Activated CD4-positive, alpha-beta memory T cell treated with anti-CD3 and anti-CD28 coated beads, Interleukin-2, amount 10 ng/mL, durations not matched to agents 7 days and 5 days (primary cell): Measurements from ENCODE around the gene ERBB4. TPM values are rescaled to one million over a fixed set of nuclear protein-coding genes. Genes with fewer than 3 reads are reported as not detected.

Experiments
- CTCF ChIA-PET: fragments of 350-600 bp; sonication (Branson Sonifier 250); formaldehyde crosslinking; loops from one replicate; lab custom pipeline; 2021; ENCODE audit warnings: antibody characterized with exemption, inconsistent platforms; lab: Charles Lee
- POLR2A ChIA-PET: fragments of 350-600 bp; sonication (Branson Sonifier 250); formaldehyde crosslinking; loops from one replicate; lab custom pipeline; 2021; ENCODE audit warnings: antibody characterized with exemption; lab: Charles Lee
- DNase-seq: peaks from one replicate; pipeline ENCODE4 v3.0.0-alpha.2; 2020
- H3K27ac Mint-ChIP-seq: one replicate; pipeline ENCODE4 v1.8.0; 2021; ENCODE audit warnings: mild to moderate bottlenecking, mixed read lengths
- H3K27me3 Mint-ChIP-seq: one replicate; pipeline ENCODE4 v1.8.0; 2021; ENCODE audit warnings: mixed read lengths
- H3K36me3 Mint-ChIP-seq: one replicate; pipeline ENCODE4 v1.8.0; 2021; ENCODE audit warnings: low read depth, mixed read lengths
- H3K4me1 Mint-ChIP-seq: one replicate; pipeline ENCODE4 v1.8.0; 2021; ENCODE audit warnings: mixed read lengths
- H3K4me3 Mint-ChIP-seq: one replicate; pipeline ENCODE4 v1.8.0; 2021; ENCODE audit warnings: mild to moderate bottlenecking, mixed read lengths
- H3K9me3 Mint-ChIP-seq: one replicate; pipeline ENCODE4 v1.8.0; 2021; ENCODE audit warnings: mixed read lengths
- total RNA-seq, 2 experiments: library from RNA; stranded (reverse); gene quantifications; one replicate each; pipeline ENCODE4 v1.2.3, GENCODE V29; 2021

The ERBB4 gene
- total RNA-seq, 2 experiments from 2014 or later, result not detected

DNA sequence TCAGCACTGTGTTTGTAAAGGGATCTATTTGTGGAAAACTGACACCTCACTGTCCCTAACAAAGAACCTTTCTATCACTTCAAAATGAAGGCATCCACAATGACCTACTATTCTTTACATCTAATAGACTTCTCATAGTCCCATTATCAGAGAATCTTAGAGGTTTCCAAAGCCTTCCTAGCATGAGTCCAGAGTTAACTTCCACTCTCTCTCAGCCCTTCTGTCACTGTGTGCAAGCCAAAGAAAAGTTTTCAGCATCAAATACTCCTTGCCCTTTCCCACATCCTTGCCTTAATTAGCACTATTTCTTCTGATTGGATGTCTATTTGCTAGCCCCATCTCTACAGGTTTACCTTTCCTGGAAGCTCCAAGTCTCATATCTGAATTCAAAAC lies 178.5 kb downstream of the ERBB4 start:
- H3K36me3 Mint-ChIP-seq, result no peaks in the 10 kb centered on the region
- CTCF ChIA-PET, result no interaction called here
- no peak for DNase-seq
- H3K4me3 Mint-ChIP-seq, result no peak overlapping the region
- POLR2A ChIA-PET, result no interaction called here
- no peaks in the 10 kb centered on the region for H3K9me3 Mint-ChIP-seq
- no peak overlapping the region for H3K27ac Mint-ChIP-seq
- no peaks in the 10 kb centered on the region for H3K4me1 Mint-ChIP-seq
- no peaks in the 10 kb centered on the region for H3K27me3 Mint-ChIP-seq

DNA sequence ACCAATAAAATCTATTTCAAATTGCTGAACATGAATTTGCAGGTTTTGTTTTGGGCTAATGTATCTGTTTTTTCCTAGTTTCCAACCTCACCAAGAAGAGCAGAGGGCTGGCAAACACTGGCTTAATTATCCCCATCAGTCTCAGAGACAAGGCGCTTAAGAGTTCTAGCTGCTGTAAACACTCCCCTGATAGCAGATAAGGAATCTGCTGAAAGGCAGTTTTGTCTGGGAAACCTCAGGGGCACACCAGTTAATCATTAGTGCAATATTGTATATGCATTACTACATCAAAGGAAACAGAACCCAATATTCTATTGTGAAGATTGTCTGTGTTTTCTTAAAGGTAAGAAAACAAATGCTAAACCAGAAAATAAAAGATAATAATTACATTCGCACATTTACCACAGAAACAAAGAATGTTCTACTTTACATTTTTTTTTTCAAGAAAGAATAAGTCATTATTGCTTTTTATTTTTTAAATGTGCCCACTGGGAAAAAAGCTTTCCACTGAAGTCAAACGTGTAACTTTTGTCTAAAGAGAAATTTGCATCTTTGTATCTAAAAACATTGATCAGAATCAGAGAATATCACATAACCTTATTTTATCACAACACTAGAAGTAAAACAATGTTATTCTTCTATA lies 179.1 kb downstream of the ERBB4 start:
- H3K36me3 Mint-ChIP-seq, result no peaks in the 10 kb centered on the region
- H3K9me3 Mint-ChIP-seq, result no peaks in the 10 kb centered on the region
- no peak for DNase-seq
- ChIA-PET POLR2A (no interaction called here), CTCF (no interaction called here)
- H3K27ac Mint-ChIP-seq, result no peak overlapping the region
- no peak overlapping the region for H3K4me3 Mint-ChIP-seq
- no peaks in the 10 kb centered on the region for H3K4me1 Mint-ChIP-seq
- no peaks in the 10 kb centered on the region for H3K27me3 Mint-ChIP-seq

DNA sequence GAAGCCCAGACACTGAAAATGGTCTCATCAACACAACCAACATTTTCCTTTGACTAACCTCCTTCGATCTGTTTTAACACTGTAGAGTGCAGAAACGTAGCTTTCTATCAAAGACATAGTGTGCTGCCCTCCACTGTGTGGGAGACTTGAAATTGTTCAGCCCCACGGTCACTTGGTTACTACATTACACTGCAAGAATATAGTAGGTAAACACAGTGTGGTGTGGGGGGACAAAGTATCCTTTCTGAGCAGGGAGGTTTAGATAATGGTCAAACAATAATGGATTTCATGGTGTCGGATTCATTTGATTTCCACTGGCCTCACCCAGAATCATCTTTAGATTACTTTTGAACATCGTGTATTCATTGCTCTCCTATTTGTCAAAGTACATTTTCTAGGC lies 181.0 kb downstream of the ERBB4 start:
- Mint-ChIP-seq H3K9me3 (no peaks in the 10 kb centered on the region), H3K36me3 (no peaks in the 10 kb centered on the region), H3K4me1 (no peaks in the 10 kb centered on the region), H3K4me3 (no peak overlapping the region), H3K27ac (no peak overlapping the region), H3K27me3 (no peaks in the 10 kb centered on the region)
- no peak for DNase-seq
- ChIA-PET POLR2A (no interaction called here), CTCF (no interaction called here)

DNA sequence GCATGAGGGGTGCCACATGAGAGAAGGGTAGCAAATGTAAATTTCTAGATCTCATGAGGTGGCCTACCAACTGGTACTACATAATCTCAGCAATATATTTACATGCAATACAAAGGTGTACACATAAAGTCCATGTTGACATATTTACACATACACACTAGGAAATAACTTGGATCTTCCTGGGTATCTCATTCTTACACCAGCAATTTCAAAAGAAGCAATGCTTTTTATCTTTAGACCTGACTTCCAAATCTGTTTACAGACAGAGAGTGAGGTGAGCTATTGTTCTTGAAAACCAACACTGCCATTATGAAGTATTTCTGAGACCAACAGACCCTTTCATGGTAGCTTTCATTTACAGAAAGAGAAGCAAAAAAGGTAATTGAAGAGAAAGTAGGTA lies 184.2 kb downstream of the ERBB4 start:
- no peaks in the 10 kb centered on the region for H3K27me3 Mint-ChIP-seq
- no peak overlapping the region for H3K4me3 Mint-ChIP-seq
- no peak overlapping the region for H3K27ac Mint-ChIP-seq
- DNase-seq, result no peak
- H3K36me3 Mint-ChIP-seq, result no peaks in the 10 kb centered on the region
- CTCF ChIA-PET, result no interaction called here
- no peaks in the 10 kb centered on the region for H3K9me3 Mint-ChIP-seq
- POLR2A ChIA-PET, result no interaction called here
- H3K4me1 Mint-ChIP-seq, result no peaks in the 10 kb centered on the region

DNA sequence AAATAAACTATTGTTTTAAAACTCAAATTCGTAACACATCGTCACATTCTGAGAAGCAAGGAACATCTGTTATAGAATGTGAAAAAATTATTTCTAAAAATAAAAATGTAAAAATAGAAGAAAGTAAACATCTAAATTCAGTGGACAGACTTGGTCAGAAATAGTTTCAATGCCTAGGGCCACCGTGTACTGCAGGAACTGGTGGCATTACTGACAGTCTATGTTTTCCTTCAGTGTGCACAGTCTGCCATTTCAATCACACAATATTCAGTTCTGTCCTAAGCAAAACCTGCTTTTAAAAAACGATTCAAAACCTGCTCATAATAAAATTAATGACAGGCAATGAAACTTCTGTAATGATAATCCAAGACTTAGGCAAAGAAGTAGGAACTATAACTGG lies 190.1 kb downstream of the ERBB4 start:
- no peaks in the 10 kb centered on the region for H3K9me3 Mint-ChIP-seq
- CTCF ChIA-PET, result interaction anchor here (0.7 kb wide), 1 partner anchor 9 kb away, joined by 3 read pairs; no protein-coding TSS in a partner anchor
- POLR2A ChIA-PET, result no interaction called here
- H3K4me1 Mint-ChIP-seq, result no peaks in the 10 kb centered on the region
- DNase-seq, result no peak
- H3K4me3 Mint-ChIP-seq, result no peak overlapping the region
- H3K36me3 Mint-ChIP-seq, result no peaks in the 10 kb centered on the region
- H3K27ac Mint-ChIP-seq, result no peak overlapping the region
- no peaks in the 10 kb centered on the region for H3K27me3 Mint-ChIP-seq

DNA sequence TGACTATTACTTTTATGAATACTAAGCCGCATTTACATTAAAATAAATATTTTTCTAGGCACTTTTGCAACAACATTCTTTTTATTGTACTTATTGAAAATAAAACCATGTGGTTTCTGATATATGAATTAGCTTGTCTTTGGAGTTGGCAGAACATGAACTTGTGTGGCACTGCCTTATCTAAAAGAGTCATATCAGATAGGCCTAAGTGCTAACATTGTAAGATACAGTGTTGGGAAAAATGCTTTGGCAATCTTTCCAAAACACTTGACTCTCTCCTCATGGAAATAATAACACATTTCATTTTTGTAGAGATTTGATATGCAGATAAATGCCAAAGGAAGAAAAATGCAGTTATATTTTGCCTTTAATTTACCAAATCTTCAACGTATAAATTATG lies 191.7 kb downstream of the ERBB4 start:
- H3K27ac Mint-ChIP-seq, result no peak overlapping the region
- no peaks in the 10 kb centered on the region for H3K9me3 Mint-ChIP-seq
- H3K4me1 Mint-ChIP-seq, result no peaks in the 10 kb centered on the region
- ChIA-PET POLR2A (no interaction called here), CTCF (no interaction called here)
- DNase-seq, result no peak
- no peak overlapping the region for H3K4me3 Mint-ChIP-seq
- H3K27me3 Mint-ChIP-seq, result no peaks in the 10 kb centered on the region
- H3K36me3 Mint-ChIP-seq, result no peaks in the 10 kb centered on the region

DNA sequence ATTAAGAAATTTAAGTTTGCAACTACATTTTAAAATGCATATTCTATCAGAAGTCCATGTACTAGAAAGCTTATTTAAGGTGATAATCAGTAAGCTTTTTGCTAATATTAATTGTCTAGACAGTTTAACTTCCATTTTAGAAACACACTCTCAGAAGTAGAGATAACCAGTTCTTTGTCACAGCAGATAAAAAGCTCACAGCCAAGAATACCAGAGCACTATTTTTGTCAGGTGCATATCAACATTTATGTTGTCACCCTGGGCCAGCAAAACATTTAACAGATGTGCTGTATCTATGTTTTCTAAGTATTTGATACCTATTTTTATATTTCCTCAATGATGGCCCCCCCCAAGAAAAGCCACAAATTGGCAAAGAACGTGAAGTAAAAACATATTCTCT lies 192.6 kb downstream of the ERBB4 start:
- no peak for DNase-seq
- Mint-ChIP-seq H3K4me1 (no peaks in the 10 kb centered on the region), H3K36me3 (no peaks in the 10 kb centered on the region), H3K4me3 (no peak overlapping the region), H3K27ac (no peak overlapping the region), H3K27me3 (no peaks in the 10 kb centered on the region), H3K9me3 (no peaks in the 10 kb centered on the region)
- POLR2A ChIA-PET, result no interaction called here
- CTCF ChIA-PET, result no interaction called here

DNA sequence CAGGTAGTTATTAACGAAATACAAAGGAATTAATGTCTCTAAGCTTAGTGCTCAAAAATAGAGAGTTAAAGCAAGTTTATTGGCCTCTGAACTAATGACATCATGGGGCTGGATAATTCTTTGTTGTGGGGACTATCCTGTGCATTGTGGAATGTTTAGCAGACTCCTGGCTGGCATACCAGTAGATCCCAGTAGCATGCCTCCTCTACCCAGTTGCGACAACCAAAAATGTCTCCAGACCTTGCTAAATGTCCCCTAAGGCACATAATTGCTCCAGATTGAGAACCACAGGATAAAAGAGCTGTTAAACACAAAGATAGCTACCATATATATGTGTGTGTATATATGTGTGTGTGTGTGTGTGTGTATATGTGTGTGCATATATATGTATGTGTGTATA lies 194.5 kb downstream of the ERBB4 start:
- Mint-ChIP-seq H3K4me3 (no peak overlapping the region), H3K27me3 (no peaks in the 10 kb centered on the region), H3K27ac (no peak overlapping the region), H3K36me3 (no peaks in the 10 kb centered on the region), H3K4me1 (no peaks in the 10 kb centered on the region), H3K9me3 (no peaks in the 10 kb centered on the region)
- ChIA-PET CTCF (no interaction called here), POLR2A (no interaction called here)
- DNase-seq, result no peak

DNA sequence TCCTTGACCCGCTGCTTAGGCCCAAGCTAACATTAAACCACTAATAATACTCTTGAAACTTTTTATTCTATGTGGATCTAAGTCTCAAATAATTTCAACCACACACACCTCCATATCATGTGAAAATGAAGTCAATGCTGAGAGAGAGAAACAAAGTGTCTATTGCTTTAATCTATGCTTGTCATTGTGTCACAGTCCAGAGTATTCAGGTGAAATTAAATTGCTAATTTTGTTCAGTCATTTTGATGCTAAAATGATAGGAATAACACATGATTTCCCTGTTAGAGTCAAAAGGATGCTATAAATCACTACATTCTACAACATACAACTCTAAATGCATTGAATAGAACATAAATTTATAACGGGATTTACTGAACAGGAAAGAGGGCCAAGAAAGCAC lies 195.4 kb downstream of the ERBB4 start:
- no peak for DNase-seq
- no peaks in the 10 kb centered on the region for H3K9me3 Mint-ChIP-seq
- no peaks in the 10 kb centered on the region for H3K27me3 Mint-ChIP-seq
- no peaks in the 10 kb centered on the region for H3K36me3 Mint-ChIP-seq
- H3K4me1 Mint-ChIP-seq, result no peaks in the 10 kb centered on the region
- H3K4me3 Mint-ChIP-seq, result no peak overlapping the region
- ChIA-PET POLR2A (no interaction called here), CTCF (no interaction called here)
- H3K27ac Mint-ChIP-seq, result no peak overlapping the region

DNA sequence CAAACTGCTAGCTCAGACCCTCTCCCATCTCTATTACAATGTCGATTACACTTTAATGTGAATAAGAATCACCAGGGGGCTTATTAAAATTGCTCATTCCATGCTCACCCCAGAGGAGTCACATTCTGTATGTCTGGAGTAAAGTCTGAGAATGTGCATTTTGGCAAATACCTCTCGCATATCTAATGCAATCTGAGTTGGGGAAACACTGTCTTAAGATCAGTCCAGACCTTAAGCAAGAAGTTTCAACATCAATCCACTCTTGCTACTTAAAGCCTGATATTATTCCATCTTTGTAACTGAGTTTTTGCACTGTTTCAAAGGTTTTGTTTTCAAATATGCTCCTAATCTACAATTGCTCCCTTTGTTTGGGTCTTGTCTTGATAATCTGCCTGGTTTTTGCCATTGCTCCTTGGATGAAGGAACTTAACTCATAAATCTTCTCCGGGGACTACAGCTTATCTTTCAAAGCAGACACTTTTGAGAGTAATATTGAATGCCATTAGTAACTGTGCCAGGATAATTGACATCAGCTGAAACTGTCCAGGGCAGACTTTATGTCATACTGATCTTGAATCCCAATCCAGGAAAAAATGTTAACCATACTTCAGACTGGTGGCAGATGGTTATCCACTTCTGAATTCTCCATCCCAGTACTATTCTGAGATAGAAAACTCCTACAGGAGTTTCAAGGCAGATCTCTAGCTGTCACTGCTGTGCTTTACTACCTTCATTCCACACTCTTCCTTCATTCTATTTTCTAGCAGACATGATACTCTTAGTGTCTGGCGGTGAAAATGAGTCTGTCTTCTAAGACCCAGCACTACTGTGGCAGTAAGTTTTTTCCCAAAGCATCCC lies 200.9 kb downstream of the ERBB4 start:
- CTCF ChIA-PET, result no interaction called here
- Mint-ChIP-seq H3K27me3 (no peaks in the 10 kb centered on the region), H3K36me3 (no peaks in the 10 kb centered on the region), H3K4me1 (no peaks in the 10 kb centered on the region), H3K27ac (no peak overlapping the region), H3K9me3 (peaks cover 2% of the 10 kb centered on the region), H3K4me3 (no peak overlapping the region)
- POLR2A ChIA-PET, result no interaction called here
- no peak for DNase-seq

DNA sequence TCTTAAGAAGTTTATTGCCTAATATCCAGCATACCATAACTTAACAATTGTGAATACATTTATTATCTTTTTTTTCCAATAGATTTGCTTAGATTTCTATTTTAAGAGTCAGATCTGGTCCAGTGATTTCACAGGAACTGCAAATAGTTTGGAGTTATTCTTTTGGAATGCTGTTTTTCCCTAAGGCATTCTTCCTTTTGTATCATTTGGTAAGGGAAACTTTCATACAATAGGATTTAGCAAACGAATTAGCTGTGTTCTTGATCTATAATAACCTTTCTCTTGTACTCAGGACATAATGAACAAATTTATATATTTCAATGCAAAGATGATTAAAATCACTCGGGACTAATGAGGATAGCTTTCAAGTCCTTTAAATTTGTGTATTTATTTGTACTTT lies 201.6 kb downstream of the ERBB4 start:
- Mint-ChIP-seq H3K27me3 (no peaks in the 10 kb centered on the region), H3K4me3 (no peak overlapping the region), H3K9me3 (peaks cover 2% of the 10 kb centered on the region), H3K36me3 (no peaks in the 10 kb centered on the region), H3K27ac (no peak overlapping the region), H3K4me1 (no peaks in the 10 kb centered on the region)
- CTCF ChIA-PET, result no interaction called here
- no peak for DNase-seq
- POLR2A ChIA-PET, result no interaction called here

DNA sequence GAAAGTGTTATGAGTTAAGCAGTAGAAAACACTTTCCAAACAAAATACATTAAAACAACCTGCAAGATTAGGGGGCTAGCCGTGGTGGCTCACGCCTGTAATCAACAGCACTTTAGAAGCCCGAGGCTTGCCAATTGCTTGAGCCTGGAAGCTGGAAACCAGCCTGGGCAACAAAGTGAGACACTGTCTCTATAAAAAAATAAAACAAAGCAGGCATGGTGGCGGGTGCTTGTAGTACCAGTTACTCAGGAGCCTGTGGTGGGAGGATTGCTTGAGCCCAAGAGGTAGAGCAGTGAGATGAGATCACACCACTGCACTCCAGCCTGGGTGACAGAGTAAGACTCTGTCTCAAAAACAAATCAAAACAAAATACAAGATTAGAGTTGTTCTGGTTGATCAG lies 208.3 kb downstream of the ERBB4 start:
- POLR2A ChIA-PET, result no interaction called here
- no peaks in the 10 kb centered on the region for H3K4me1 Mint-ChIP-seq

DNA sequence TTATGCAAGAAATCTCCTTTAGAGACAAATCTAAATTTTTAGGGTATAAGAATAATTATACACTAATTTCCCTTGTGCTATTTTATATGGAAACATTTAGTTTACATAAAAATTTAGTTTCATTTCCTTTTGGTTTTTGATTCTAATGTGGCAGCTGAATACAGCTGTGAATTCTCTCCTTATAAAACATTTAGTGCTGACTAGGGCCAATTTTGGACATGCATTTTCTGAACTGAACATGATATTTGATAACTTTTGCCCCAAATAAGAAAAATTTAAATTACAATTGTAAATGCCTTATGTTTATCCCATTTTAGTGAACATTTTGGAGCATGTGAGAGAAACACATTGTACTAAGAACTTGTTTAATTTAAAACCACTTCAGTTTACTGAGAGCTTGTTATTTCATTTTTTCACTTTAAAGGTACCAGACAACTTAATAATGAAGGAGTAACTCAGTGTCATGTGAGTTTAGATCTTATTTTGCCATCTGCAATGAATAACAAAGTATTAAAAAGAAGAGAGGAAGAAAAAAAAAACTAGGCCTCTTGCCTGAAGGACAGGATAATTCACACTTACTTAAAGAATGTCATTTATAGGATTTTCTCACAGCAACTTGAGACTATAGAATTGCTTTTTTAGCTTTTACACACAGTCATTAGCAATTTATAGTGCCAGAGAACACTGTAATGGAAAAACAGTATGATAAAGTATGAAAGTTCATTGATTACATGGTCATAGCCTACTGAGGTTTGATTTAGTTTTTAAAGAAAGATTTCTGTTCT lies 209.7 kb downstream of the ERBB4 start:
- ChIA-PET POLR2A (no interaction called here), CTCF (no interaction called here)
- Mint-ChIP-seq H3K4me1 (no peaks in the 10 kb centered on the region), H3K36me3 (no peaks in the 10 kb centered on the region), H3K27ac (no peak overlapping the region), H3K4me3 (no peak overlapping the region), H3K9me3 (no peaks in the 10 kb centered on the region), H3K27me3 (no peaks in the 10 kb centered on the region)
- no peak for DNase-seq

More for the DNA sequence above, 208.3 kb downstream of the ERBB4 start:
- Mint-ChIP-seq H3K36me3 (no peaks in the 10 kb centered on the region), H3K27me3 (no peaks in the 10 kb centered on the region), H3K27ac (no peak overlapping the region), H3K4me3 (no peak overlapping the region), H3K9me3 (no peaks in the 10 kb centered on the region)
- DNase-seq, result no peak
- CTCF ChIA-PET, result no interaction called here
